Cerebellar cortex (tissue), 1 donor: ENCODE measurements around the gene CAVIN3.

Source experiments
- DNase-seq: peaks from one replicate; pipeline ENCODE4 v3.0.0-alpha.2; 2015; ENCODE audit warnings: low spot score

CAVIN3 gene

DNA sequence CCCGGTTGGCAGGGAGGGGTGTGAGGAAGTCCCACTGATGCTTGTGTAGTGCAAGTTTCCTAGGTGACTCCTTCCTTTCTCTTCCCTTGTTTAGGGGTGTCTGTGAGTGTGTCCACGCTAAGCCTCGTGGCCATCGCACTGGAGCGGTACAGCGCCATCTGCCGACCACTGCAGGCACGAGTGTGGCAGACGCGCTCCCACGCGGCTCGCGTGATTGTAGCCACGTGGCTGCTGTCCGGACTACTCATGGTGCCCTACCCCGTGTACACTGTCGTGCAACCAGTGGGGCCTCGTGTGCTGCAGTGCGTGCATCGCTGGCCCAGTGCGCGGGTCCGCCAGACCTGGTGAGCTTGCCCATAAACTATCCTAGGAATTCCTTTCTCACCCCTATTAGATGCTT, 50.3 kb downstream of the CAVIN3 start:
- DNase-seq, result no peak
